Left ventricle myocardium superior (tissue), 1 donor: ENCODE data around the gene NKX6-1. TPM values are rescaled to one million over a fixed set of nuclear protein-coding genes. Genes with fewer than 3 reads are reported as not detected.

Experiments
- ATAC-seq: fragments of 200-7000 bp; cut with Tn5 transposase; one replicate; pipeline ENCODE4 v1.9.1; 2020; ENCODE audit warnings: mild to moderate bottlenecking, moderate library complexity
- DNase-seq: peaks from one replicate; pipeline ENCODE4 v3.0.0-alpha.2; 2020
- intact Hi-C: fragments of 100-400 bp; cut with micrococcal nuclease; formaldehyde crosslinking; loops from one replicate; pipeline ENCODE4 v1.11.0; 2022
- long read RNA-seq: library from polyadenylated mRNA; unstranded; transcript quantifications from one replicate; pipeline ENCODE4 v2.0.0, GENCODE V29; 2021
- total RNA-seq: library from RNA; stranded (reverse); fragmentation: NEBNext Ultra II Directional; extraction: Animal tissue kit (Norgen Biotek cat#: 25700); gene quantifications from one replicate; pipeline ENCODE4 v1.2.1, GENCODE V29; 2021
- donor health status: DM: no; HTN: yes; CAD: no; lungs with severe emphysema.

Gene NKX6-1
- total RNA-seq = not detected
- long read RNA-seq = 0 reads

DNA sequence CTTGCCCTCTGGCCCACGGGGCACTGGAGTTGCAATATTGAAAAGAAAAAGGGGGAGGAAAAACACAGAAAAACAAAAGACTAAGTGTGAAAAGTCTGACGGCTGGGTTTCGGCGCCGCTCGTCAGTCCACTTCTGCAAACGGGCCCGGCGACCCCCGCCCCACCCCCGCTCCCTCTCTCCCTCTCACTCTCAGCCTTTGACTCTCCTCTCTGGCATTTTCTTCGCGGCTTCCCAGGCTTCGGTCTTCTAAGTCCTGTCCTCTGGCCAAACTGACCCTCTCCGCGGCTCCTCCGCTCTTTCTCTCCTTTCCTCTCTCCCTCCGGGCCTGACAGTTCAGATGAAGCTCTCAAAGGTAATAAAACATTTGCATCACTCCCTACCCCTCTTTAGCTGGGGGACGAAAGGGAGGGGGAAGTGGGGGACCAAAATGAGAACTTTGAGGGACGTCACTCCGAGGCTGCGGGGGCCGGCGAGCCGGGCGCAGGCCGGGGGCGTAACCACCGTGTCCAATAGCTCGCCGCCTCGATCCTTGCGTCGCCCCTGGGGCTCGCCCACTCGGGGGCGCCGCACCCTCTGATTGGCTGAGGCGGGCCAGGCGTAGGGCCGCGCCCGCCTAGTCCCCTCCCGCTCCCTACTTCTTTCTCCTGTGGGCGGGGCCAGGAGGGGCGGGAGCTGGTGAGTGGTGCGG is at the start of gene NKX6-1:
NKX6-1 (minus strand) TSS at position 358 of the 689 bp plus-strand sequence. CDS start 1,064 bp downstream, outside the sequence.
- ATAC-seq (peak; percentile 91), DNase-seq (peak; percentile 72)
- intact Hi-C loops = no loop called here

DNA sequence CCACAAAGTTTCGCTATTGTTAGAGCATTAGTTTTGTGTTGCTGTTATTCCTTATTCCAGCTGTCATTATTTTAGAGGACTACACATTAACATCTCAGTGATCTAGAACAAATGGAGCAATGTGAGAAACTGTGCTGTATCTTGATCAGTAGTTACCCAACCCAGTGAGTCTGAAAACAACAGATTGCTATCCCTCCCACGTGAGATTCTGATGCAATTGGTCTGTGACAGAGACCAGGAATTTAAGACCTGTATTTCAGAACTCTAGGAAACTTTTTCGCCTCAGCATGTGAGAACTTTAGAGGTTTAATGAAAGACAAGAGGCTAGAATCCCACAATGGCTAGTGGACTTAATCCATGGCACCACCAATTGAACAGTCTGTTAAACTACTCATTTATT is 48.1 kb upstream of the NKX6-1 start:
- ATAC-seq (no peak), DNase-seq (no peak)
- intact Hi-C loops = no loop called here

DNA sequence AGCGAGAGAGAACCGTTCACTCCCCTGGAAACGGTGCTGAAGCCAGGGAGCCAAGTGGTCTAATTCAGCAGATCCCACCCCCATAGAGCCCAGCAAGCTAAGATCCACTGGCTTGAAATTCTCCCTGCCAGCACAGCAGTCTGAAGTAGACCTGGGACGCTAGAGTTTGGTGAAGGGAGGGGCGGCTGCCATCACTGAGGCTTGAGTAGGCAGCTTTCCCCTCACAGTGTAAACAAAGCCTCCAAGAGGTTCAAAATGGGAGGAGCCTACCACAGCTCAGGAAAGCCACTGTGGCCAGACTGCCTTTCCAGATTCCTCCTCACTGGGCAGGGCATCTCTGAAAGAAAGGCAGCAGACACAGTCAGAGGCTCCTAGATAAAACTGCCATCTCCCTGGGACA is 46.0 kb upstream of the NKX6-1 start:
- intact Hi-C loops = no loop called here
- no peak for DNase-seq
- ATAC-seq = no peak

DNA sequence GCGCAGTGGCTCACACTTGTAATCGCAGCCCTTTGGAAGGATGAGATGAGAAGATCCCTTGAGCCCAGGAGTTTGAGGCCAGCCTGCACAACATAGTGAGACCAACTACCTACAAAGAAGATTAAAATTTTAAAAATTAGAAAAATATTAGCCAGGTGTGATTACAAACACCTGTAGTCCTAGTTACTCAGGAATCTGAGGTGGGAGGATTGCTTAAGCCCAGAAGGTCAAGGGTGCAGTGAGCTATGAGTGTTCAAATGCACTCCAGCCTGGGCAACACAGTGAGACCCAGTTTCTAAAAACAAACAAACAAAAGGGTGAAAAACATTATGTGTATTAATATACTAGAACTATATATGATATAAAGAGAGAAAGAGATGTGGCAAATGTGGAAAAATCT is 36.8 kb upstream of the NKX6-1 start:
- DNase-seq (no peak), ATAC-seq (no peak)
- intact Hi-C loops = no loop called here

DNA sequence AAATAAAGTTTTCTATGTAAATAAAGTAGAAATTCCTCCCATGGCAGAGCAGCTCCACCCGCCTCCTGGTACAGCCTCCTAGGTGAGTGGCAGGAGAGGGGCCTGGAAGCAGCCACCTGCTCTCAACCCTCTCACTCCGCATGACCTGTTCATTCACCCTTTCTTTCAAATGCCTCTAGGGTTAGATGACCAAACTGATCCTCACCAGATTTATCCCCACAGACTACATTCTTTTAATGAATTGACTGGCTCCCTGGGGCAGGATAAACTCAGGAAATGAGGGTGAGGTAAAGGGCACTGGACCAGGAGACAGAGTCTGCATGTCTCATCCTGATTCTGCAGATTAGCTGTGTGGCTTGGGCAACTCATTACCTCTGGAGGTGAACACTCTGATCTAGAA is 32.6 kb upstream of the NKX6-1 start:
- no peak for ATAC-seq
- no peak for DNase-seq
- intact Hi-C loops = no loop called here

DNA sequence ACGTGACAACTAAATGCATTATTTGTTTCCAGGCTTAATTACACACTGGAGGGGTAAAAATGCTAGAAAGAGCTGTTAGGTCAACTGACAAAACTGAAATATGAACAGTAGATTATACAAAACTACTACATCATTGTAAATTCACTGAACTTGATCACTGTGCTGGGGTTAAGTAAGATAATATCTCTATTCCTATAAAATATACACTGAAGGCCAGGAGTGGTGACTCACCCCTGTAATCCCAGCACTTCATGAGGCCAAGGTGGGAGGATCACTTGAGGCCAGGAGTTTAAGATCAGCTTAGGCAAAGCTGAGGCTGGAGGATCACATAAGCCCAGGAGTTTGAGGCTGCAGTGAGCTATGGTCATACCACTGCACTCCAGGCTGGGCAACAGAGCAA is 31.8 kb upstream of the NKX6-1 start:
- intact Hi-C loops = no loop called here
- ATAC-seq = no peak

DNA sequence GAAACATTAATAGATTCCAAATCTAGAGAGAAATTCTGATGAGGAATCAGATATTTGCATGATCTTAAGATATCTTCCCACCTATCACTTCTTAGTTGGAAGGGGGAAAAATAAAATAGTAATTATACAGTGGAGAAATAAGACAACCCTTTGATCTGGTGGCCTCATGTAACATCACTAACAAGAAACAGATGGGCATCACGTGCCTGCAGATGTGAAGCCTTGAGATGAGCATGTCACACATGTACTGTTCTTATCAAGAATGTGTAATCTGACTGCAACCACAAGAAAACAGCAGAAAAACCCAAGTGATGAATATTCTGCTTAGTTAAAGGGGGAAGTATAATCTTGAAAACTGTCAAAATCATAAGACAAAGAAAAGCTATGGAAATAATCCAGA is 31.4 kb upstream of the NKX6-1 start:
- DNase-seq = no peak
- ATAC-seq = no peak
- intact Hi-C loops = no loop called here

More for the DNA sequence above, 31.8 kb upstream of the NKX6-1 start:
- DNase-seq = no peak

DNA sequence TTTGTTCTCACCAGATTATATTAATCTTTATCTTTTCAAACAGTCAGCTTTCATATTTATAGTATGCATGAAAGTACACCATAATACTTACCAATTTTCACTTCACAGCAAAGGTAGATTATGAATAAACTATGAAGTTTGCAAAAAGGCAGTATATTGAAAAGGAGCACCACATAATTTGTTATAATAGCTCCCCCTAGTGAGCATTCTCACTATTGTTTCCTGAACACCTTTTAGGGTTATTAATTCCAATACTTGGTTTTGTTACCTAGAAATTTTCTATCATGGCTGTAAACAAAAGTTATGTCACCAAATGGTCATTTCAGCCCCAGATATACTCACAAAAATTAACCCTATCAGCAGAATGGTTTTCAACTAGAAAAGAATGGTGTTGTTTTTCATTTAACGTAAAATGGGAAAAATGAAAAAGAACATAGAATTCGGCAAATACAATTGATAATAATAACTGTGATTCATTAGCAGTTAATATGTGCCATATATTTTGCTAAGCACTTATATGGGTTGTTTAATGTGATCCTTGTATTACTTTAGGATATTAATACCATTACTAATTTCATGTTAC is 30.2 kb upstream of the NKX6-1 start:
- no peak for ATAC-seq
- intact Hi-C loops = no loop called here
- DNase-seq = no peak

DNA sequence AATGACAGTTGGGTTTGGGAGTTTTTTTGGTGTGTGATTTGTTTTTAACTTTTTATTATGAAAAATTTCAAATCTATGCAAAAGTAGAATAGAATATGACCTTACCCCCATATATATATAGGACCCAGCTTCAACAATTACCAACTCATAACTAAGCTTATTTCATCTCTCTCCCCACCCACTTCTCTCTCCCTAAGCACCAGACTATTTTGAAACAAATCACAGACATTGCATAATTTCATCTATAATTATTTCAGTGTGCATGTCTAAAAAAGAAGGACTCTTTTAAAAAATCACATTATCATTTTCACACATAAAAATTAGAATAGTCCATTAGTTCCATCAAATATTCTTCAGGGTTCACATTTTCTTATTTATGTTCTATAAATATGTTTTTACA is 28.3 kb upstream of the NKX6-1 start:
- DNase-seq (no peak), ATAC-seq (no peak)
- intact Hi-C loops = no loop called here

DNA sequence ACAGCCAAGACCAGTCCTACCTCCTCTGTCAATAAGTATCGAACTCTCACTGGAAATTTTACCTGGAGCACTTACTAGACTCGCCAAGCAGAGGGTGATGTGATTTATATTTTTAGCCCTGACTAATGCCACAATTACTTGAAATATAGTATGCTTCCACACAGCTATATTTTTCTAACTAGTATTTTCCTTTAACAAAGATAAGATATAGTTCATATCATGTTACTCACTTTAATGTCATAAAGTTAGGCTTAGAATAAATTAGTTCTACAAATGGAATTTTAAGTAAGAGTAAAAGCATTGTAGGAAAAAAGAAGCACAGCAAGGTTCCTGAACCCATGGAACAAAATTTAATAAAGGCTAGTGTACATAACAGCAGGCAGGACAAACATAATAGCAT is 16.0 kb upstream of the NKX6-1 start:
- intact Hi-C loops = no loop called here
- ATAC-seq (no peak), DNase-seq (no peak)

DNA sequence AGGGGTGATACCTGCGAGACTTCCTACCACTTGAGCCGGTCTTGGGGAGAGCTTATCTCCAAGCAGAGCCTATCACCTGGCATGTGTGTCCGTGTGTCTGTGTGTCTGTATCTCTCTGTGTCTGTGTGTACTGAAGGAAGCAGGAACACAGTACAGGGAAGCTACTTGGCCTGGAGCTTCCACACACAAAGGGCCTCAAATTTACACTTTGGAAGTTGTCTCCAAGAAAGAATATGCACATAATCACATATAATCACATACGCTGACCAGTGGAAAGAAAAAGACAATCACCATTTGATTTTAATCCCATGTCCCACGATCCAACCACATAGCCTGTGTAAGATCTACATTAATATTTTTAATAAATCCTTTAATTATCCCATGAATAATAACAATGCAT is 13.2 kb upstream of the NKX6-1 start:
- no peak for ATAC-seq
- DNase-seq = no peak
- intact Hi-C loops = no loop called here

DNA sequence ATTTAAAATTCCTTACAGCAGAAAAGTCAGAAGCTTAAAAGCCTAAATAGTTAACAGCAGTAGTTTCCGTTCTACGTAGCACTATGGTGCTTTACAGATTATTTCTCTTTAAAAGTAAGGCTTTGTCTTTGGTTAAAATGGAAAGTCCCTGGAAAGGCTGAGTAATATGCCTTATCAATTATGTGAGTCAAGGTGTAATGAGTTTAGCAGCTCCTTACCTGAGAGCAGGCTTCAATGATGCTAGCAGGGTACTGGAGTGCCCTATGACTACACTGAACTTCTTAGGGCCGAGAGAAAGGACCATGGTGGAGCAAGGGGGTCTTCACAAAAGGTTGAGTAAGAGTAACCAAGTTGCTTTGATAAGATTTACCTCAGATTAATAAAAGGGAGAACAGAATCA is 12.6 kb upstream of the NKX6-1 start:
- ATAC-seq (no peak), DNase-seq (no peak)
- intact Hi-C loops = no loop called here

DNA sequence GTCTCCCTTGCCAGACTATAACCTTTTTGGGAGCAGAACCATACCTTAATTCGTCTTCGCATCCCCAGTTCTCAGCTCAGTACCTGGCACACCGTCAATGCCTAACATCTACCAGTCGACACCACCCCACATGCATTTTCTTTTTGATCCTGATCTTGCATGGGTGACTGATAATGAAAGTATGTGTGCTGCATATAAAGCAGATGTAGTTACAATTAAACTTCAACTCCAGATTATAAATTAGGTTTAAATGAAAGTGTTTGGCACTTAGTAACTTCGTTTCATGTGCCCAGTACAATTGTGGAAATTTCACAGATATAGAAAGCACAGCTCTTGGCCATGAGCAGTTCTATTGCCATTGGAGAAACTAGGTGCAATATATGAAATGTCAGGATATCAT is 8.8 kb upstream of the NKX6-1 start:
- intact Hi-C loops = loop anchor here (10.0 kb wide), 1 partner anchor 863 kb away; no protein-coding TSS in a partner anchor
- ATAC-seq = no peak
- no peak for DNase-seq

DNA sequence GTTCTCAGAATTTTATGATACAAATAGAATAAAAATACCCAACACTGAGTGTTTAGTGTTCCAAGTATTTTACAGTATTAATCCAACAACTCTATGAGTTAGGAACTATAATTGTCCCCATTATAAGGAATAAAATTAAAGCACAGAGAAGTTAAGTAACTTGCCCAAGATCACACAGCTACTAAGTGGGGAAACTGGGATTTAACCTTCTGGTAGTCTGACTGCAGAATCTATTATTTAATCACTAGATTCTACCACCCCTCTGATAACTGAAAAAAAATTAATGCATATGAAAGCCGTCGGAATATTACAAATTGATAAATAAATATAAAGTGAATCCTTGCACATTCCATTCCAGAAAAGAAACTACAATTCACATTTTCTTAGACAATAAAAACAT is 5.7 kb upstream of the NKX6-1 start:
- ATAC-seq = no peak
- intact Hi-C loops = loop anchor here (10.0 kb wide), 1 partner anchor 860 kb away; no protein-coding TSS in a partner anchor
- DNase-seq = no peak

DNA sequence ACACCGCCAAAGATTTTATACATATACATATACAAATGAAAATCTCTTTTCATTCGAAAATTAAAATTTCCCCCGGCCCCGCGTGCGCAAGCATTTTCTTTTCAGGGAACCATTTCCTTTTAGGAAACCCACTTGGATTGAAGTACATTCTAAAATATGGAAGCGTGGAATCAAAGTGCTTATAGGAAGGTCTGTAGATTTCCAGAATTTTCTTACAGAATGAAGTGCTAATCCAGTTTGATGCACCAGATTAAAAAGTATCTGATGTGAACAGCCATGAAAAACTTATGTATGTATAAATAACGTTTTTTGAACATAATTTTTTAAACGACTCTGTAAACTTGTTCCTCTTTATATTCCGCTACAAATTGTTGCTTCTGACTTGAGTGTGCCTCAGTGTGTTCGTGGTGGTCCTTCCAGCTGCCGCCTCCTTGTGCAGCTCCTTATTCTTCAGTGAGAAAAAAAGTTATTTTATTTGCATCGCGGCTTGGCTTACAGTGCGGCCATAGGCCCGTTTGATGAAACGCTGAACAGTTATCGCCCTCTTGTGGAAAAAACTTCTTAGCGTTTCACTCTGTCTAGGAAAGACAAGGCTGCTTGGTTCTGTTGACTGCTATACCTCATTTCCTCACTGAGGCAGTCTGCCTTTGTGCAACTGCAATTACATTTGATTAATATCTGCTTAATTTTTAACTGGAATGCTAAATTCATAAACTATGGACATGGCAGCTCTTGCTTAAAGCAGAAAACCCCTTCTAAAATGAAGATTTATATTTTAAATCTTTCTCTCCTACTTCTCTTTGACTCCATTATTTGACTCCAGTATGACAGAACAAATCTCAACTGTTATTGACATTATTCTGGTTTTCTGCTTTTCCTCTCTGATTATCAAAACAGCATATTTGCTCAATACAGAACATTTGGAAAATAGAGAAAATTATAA is 4.7 kb upstream of the NKX6-1 start:
- DNase-seq = no peak
- ATAC-seq = peak; percentile 69
- intact Hi-C loops = loop anchor here (10.0 kb wide), 1 partner anchor 859 kb away; no protein-coding TSS in a partner anchor

DNA sequence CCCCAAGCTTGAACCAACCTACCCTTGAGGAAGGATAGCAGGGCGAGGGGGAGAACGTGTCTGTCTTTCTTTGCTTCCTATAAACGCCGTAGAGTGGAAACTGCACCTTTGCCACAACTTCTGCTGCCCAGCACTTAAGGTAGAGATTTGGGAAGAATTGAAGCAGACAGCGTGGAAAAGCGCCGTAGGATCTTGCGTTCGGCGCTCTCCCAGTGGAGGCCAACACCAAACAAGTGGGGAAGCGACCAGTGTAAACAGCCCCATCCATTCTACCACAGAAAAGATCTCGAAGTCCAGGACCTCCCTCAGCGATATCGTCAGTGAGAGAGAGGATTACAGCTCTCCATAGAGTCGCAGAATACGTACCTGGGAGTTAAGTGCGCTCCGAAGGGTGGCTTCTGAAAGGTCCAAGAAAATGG is 3.9 kb upstream of the NKX6-1 start:
- DNase-seq (no peak), ATAC-seq (no peak)
- intact Hi-C loops = loop anchor here (10.0 kb wide), 1 partner anchor 858 kb away; no protein-coding TSS in a partner anchor

DNA sequence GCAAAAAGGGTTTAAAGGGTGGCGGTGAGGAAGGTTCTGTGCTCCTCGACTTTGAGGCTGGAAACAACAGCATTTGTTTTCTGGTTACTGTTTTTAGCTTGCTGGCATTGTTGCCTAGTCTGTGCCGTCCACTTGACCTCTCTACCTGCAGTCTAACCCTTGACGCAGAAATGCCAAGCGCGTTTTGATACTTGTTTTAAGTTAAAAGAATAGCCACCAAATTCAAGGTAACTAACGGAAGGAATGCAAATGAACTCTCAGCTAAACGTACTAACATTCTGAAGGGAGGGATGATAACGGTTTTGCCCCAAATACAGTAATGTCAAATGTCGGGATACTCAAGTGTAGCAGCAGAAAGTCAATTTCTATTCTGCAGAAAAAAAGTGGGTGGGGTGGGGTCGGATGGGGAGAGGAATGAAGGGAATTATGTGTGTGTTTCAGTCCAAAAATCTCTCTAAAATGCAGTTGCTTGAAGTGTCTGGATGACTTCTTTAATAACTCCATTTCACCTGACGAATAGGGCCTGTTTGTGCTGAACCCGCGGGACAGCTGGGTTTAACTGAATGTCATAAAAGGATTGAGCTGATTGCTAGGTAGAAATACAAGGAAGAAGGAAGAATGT is 3.4 kb upstream of the NKX6-1 start:
- no peak for DNase-seq
- ATAC-seq = no peak
- intact Hi-C loops = loop anchor here (10.0 kb wide), 1 partner anchor 858 kb away; no protein-coding TSS in a partner anchor

DNA sequence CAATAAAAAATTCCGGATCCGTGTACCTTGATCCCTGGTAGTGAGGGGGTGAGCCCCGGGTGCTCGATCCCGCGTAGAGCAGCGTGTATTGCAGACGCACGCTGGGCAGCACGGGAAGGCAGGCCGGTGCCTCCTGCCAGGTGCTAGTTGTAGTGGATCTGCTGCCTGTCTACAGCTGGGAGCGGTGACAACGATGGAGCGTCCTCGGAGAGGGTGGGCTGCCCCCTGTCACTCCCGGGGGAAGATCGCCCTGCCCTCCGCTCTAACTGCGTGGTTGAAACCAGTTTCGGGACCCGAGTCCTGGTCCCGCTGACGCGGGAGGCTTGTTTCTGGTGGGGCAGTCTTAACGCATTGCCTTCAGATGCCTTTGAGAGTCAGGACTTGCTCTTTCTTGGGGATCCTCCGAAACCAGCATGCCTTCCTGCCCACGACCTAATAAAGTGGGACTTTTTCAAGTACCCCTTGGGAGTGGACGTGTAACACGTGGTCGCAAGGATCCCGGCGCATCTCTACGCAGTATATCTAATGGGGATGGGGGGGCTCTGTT is 2.7 kb upstream of the NKX6-1 start:
- ATAC-seq (no peak), DNase-seq (no peak)
- intact Hi-C loops = loop anchor here (10.0 kb wide), 1 partner anchor 857 kb away; no protein-coding TSS in a partner anchor

DNA sequence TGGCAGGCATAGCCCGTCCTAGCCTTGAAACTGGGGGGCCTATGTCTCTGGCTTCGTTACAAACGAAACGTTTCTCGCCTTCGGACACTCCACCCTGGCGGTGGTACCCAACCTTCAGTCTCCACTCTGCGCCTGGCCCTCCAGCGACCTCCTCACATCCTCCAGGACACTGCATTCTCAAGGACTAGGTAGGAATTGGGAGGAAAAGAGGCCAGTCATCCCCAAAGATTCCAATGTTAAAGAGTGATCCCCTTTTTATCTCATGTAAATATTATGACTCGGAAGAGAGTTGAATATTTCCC is 2.1 kb upstream of the NKX6-1 start:
- intact Hi-C loops = loop anchor here (10.0 kb wide), 1 partner anchor 856 kb away; no protein-coding TSS in a partner anchor
- ATAC-seq (no peak), DNase-seq (no peak)
